GM18505 (cell line): ENCODE data around the gene C1orf198.

Source experiments
- ATAC-seq: cut with Tn5 transposase; IDR thresholded peaks from one replicate; pipeline ENCODE4 v1.9.1; 2021; ENCODE audit not compliant: unreplicated experiment
- POLR2A ChIP-seq: IDR thresholded peaks from 4 replicates; pipeline ENCODE4 v1.6.1; 2011; ENCODE audit warnings: borderline replicate concordance; ENCODE audit not compliant: insufficient read depth, insufficient read length; ENCODE audit errors: extremely low read depth

Gene C1orf198

DNA sequence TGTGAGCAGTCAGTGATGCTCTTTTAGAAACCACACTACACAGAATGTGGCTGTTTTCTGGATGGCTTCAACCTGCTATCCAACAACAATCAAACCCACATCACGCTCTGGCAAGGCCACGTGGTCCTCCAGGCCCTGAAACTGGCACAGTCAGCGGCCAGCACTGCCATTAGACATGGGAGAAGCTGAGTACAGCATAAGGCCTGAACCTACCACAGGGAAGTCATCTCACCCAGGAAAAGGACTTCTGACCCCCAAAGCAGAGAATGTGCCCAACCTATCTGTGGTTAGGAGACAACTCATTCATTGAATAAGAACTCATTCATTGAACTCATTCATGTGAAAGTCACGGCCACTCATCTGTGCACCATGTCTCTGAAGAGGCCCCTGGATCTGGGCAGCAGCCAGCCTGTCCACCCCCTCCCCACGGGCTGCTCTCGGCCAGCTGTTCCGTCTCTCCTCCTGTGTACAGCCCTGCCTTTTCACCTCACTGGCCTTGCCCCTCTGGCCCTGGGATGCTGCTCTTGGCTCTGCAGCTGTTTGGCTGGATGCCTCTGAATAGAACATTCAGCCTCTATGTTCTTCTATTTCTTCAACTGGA is 41.1 kb downstream of the C1orf198 start:
- no peak for ATAC-seq
- TF ChIP-seq POLR2A, result no peak

GRCh38 chr1:230826166-230826875 is 42.0 kb downstream of the C1orf198 start:
- TF ChIP-seq POLR2A, result no peak
- no peak for ATAC-seq

- ATAC-seq, result no peak
- no peak for TF ChIP-seq POLR2A
Observed at GRCh38 chr1:230825761-230826160, 42.6 kb downstream of the C1orf198 start.

GRCh38 chr1:230824919-230825721 is 43.2 kb downstream of the C1orf198 start:
- no peak for ATAC-seq
- no peak for TF ChIP-seq POLR2A

GRCh38 chr1:230824551-230824918 is 43.8 kb downstream of the C1orf198 start:
- no peak for TF ChIP-seq POLR2A
- no peak for ATAC-seq

- no peak for ATAC-seq
Observed at GRCh38 chr1:230823931-230824381, 44.4 kb downstream of the C1orf198 start.

DNA sequence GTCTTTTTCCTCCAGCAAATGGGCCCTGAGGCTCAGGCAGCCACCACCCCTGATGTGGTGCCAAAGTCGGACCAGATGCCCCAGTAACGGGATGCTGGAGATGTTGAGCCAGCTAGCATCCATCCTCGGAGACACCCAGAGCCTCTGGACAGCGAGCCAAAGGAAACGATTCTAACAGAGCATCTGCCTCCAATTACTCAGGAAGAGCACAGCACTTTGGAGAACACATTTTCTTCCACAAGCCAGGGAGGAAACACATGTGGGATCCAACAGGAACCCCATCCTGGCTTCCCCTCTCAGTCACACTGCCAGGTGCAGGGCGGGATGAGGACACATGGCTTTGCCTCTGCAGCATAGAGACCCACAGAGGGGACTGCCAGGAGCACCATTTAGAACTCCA is 44.9 kb downstream of the C1orf198 start:
- TF ChIP-seq POLR2A, result no peak
- ATAC-seq, result no peak

More at GRCh38 chr1:230823931-230824381, 44.4 kb downstream of the C1orf198 start:
- no peak for TF ChIP-seq POLR2A

DNA sequence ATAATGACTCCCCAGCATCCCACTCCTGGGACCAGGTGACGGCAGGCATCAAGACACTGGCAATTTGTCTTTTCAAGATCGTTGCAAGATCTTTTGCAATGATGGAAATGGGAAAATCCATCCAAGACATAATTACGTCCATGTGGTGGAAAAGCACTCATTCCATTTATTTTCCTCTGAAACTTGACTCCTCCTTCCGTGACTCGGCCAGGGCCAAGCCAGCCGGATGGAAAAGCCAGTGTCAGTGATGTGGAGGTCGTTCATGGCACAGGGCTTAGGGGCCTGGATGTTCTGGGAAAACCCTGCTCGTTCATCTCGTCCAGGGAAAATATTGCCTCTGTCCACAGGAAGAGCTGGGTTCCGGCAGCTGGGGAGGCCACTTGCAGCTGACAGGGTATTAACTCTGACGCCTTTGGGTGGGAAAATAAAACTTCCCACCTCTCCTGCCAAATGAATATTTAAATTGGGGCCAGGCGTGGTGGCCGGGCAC is 46.2 kb downstream of the C1orf198 start:
- no peak for TF ChIP-seq POLR2A
- ATAC-seq, result no peak

GRCh38 chr1:230821346-230821745 is 47.0 kb downstream of the C1orf198 start:
- TF ChIP-seq POLR2A, result no peak
- no peak for ATAC-seq

GRCh38 chr1:230820568-230820967 is 47.8 kb downstream of the C1orf198 start:
- no peak for TF ChIP-seq POLR2A

DNA sequence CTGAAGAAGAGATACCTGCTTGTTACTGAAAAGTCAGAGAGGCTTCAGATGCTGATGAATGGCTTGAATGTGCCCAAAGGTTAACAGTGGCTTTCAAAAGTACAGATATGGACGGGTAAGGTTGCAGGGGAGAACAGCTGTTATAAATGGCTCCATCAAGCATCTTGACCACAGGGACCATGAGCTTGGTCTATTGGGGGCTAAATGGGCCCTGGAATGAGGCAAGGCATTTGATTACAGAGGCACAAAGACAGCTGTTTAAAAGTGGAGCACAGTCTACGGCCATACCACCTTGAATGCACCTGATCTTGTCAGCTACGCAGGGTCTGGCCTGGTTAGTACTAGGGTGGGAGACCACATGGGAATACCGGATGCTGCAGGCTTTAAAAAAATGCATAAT is 48.3 kb downstream of the C1orf198 start:
- TF ChIP-seq POLR2A, result no peak
- ATAC-seq, result no peak

More at GRCh38 chr1:230820568-230820967, 47.8 kb downstream of the C1orf198 start:
- no peak for ATAC-seq

DNA sequence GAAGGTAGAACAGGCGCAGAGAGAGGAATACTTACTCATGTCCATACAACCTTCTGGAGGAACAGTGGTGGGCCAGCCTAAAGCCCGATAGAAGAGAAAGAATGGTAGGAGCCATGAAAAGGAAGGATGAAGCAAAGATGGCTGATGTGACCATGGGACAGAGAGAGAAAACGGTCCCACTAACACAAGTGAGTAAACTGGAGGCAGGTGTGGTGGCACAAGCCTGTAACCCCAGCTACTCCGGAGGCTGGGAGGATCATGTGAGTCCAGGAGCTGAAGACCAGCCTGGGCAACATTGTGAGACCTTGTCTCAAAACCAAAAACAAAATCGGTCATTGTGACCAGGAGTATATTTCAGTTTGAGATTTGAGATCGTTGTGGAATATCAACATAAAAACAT is 49.4 kb downstream of the C1orf198 start:
- TF ChIP-seq POLR2A, result no peak
- ATAC-seq, result no peak

DNA sequence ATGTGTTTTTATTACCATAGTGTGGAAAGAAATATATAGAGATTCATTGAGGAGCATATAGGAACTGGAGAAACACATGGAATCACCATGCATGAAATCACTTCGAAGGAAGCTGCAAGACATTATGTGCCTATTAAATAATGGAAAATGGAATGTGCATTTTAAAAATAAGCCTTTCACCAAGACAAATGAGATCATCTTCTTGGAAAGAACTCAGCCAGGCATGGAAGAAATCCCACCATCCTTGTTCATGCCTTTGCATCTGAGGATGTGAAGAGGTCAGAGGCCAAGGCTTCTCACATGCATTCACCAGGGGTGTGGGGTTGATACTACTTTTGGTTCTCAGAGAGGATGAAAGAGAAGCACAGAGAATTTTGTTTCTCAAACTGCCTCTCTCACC is 50.0 kb downstream of the C1orf198 start:
- no peak for ATAC-seq
- no peak for TF ChIP-seq POLR2A
